Fibroblast of peridontal ligament (primary cell): Measurements from ENCODE around the gene MGAT4B.
A peak's percentile ranks its signal among the peaks of the same experiment; 100 is the strongest.

ENCODE experiments used
- DNase-seq: peaks from one replicate; pipeline ENCODE4 v3.0.0-alpha.2; 2010; ENCODE audit errors: extremely low read depth

MGAT4B gene

DNA sequence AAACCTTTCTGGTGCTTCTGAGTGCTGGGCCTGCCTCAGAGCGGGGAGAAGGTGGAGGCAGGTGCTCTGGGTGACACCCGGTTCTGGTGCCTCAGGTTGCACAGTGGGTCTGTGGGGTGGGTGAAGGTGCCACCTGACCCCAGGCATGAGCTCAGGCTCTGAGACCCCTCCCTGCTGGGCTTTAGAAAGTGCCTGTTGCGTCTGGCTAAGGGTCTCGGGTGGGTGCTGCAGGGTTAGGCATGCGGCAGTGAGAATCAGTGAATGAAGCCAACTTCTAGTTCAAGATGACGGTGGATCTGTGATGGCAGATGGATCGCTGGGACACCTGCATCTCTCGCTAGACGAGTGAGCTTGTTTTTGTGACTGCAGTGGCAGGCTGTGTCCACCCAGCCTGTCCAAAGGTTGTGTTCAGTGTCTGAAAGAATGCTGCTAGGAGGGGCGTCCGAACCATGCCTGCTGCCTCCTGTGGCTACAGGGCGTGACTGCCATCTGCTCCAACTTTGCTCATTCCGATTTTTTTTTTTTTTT is 19.1 kb upstream of the MGAT4B start:
- DNase-seq, result no peak

GRCh38 chr5:179824745-179825112 is 18.1 kb upstream of the MGAT4B start:
- no peak for DNase-seq

DNA sequence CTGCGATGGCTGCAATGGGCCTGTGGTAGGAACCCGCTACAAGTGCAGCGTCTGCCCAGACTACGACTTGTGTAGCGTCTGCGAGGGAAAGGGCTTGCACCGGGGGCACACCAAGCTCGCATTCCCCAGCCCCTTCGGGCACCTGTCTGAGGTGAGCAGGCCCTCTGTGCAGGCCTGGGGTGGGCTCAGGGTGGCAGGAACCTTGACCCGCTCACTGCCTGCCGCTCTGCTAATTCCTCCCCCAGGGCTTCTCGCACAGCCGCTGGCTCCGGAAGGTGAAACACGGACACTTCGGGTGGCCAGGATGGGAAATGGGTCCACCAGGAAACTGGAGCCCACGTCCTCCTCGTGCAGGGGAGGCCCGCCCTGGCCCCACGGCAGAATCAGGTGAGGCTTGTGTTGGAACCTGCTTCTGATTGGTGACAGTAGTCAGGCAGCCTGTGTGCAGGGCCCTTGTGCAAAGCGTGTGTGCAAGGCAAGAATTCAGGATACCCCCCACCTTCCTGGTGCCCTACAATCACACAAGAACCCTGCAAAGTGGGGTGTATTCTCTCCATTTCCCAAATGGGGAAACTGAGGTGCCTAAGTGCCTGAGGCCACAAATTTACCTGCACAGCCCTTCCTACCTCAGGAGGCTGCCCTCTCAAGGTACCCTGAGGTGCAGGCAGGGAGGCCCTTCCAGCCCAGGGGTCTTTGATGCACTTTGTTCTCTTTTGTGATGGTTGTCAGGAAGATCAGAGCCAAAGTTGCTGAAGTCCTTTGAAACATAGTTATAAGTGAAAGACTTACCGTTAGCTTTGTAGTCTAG is 17.5 kb upstream of the MGAT4B start:
- DNase-seq, result no peak

- no peak for DNase-seq
Measured at GRCh38 chr5:179822444-179822990, 15.9 kb upstream of the MGAT4B start.

- DNase-seq, result no peak
Measured at GRCh38 chr5:179822059-179822432, 15.4 kb upstream of the MGAT4B start.

DNA sequence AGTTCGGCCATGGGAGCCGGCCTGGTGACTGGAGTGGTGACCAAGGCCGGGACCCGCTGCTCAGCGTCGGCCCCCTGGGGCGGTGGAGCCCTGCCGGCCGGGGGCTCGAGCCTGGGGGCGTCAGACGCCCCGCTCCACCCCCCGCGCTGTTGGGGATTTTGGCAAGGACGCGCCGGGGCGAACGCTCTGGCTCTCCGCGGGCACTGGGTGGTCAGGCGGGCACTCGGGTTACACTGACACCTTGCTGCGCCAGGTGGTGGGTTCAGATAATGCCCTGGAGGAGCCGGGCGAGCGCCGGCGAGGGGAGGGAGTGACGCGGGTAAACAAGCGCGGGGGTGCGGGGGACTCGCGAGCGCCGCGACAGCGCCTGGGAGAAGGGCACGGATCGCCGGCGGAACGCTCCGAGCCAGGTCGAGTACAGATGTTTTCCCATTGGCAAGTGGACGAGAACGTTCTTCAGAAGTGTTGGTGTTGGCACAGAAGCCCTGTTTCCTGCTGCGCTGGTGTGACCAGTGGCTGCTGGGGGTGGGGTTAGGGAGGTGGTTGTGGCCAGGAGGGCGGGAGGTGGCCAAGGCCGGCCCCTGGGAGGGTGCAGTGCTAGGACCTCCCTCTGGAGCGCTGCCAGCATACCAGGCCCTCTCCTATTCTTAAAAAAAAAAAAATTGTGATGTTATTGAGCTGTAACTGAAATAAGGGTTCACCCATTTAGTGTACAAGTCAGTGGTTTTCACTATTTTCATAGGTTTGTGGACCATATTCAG is 14.8 kb upstream of the MGAT4B start:
- peak; percentile 92 for DNase-seq

GRCh38 chr5:179820483-179821297 is 14.0 kb upstream of the MGAT4B start, which contains the start of gene SQSTM1:
SQSTM1 (plus strand) TSS chr5:179820905; CDS start chr5:179820937, 32 bp downstream.
- peak; percentile 76 for DNase-seq

GRCh38 chr5:179820127-179820482 is 13.4 kb upstream of the MGAT4B start:
- no peak for DNase-seq

DNA sequence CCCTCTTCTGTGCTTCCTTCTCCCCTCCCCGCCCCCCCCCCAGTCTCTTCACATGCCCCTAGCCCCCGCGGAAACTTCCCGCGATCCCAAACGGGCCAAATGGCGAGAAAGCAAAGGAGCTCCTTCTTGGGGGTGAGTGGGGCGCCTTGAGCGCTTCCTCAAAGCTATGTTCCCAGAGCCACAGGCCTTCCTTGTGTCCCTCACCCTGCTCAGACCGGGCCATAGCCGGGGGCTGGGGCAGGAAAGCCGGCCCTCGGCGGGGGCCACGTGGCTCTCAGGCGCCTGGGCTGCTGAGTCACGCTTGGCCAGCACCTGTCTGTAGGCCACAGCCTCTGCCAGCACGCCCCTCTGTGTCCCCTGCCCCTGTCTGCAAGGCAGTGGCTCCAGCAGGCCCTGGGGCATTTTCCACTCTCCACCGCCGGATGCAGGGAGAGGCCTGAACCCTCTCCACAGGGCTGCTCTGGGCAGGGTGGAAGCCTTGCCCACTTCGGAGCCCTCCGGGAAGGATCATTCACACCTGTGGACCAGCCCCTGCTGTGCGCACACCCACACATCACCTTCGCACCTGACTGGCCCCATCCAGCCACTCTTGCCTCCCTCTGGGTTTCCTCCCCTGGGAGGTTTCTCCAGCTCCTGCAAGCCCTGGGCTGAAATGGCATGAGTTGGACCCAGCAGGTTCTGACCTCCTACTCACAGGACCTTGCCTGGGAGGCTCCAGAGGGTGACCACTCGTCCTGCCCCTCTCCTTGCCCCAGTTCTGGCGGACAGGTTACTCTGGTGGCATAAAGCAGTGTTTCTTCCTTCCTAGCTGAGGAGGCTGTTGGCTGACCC is 12.8 kb upstream of the MGAT4B start:
- peak; percentile 51 for DNase-seq

DNA sequence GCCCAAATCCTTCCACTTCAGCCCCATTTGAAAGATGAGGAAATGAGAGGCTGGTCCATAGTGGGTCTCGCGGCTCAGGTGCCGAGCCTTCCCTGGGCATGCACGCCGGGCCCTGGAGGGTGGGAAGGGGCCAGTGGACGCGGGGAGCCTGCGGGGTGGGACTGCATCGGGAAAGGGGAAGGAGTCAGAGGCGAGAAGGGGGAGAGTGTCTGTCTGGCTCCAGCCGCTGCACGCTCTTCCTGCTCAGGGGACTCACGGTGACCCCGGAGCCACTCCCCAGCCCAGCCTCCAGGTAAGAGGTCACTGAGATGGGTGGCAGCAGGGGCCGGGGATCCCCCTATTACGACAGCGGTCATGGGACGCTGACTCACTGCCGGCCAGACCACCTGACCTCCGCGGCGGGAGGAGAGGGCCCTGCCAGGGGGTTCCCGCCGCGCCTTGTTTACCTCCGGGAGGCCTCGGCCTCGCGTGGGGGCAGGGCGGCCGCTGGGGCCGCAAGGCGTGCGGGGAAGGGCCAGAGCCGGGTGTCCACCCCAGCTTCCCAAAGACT is 12.2 kb upstream of the MGAT4B start:
- peak; percentile 88 for DNase-seq

DNA sequence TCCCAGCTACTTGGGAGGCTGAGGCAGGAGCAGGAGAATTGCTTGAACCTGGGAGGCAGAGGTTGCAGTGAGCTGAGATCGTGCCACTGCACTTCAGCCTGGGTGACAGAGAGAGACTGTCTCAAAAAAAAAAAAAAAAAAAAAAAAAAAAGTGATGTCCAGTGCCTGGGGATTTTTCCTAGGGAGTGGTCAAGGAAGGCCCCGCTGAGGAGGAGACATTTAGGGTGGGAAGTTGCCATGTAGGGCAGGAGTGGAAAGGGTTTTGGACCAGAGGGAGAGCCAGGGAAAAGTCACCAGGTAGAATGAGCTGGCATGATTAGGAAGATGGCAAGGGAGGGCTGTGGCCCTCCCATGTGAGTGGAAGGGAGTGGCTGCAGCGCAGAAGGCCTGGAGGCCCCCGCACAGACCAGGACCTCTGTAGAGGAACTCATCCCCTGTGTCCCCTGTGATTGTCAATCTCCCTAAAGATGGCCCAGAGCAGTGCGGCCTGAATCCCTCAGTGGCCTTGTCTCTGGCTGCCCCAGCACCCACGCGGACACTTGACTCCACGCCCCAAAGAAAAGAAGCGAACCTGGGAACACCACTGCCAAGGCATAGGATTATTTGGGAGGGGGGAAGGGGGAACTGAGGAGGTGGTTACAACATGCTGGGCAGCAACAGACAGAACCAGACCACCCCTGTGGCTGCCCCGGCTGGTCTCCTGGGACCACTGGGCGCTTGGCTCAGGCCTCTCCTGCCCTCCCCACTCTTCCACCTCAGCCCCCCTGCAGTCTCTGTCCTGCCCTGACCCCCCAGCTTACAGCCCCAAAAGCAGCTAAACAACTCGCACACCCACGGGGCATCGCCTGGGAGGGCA is 11.5 kb upstream of the MGAT4B start:
- DNase-seq, result no peak

- DNase-seq, result no peak
Measured at GRCh38 chr5:179817470-179817840, 10.8 kb upstream of the MGAT4B start.

GRCh38 chr5:179816796-179817469 is 10.3 kb upstream of the MGAT4B start:
- DNase-seq, result no peak

- DNase-seq, result no peak
Measured at GRCh38 chr5:179816401-179816795, 9.7 kb upstream of the MGAT4B start.

- no peak for DNase-seq
Measured at GRCh38 chr5:179815491-179816249, 9.0 kb upstream of the MGAT4B start.

DNA sequence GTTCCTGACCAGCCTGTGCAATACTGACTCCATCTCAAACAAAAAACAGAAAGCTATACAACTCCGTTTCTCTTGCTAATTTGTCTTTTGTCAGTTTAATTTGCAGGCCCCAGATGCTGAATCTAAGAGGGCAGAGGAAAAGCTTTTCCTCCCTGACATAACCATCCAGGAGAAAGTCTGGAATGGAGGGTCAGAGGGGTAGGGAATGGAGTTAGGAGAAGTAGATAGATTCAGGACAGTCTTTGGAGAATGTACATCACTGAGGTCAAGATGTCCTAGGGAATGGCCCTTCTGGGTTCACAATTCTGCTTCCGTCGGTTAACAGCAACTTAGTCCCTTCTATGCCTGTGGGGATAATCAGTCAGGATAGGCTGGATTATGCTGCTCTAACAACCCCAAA is 7.4 kb upstream of the MGAT4B start:
- DNase-seq, result no peak

GRCh38 chr5:179812997-179813607 is 6.4 kb upstream of the MGAT4B start:
- DNase-seq, result no peak
